Activated T-helper 9 cell treated with anti-CD3 and anti-CD28 coated beads, Interleukin-2, amount 50 U/mL, for 16 hours (primary cell): ENCODE measurements around the gene CYP2A13.
"Not testable (repeated sequence)": the region's sequence is repeated elsewhere in the genome, so short reads cannot be mapped to it uniquely, and the experiment has no call there.

Source experiments
- DNase-seq: peaks from one replicate; pipeline ENCODE4 v3.0.0-alpha.2; 2020; ENCODE audit warnings: low read depth

CYP2A13 gene

DNA sequence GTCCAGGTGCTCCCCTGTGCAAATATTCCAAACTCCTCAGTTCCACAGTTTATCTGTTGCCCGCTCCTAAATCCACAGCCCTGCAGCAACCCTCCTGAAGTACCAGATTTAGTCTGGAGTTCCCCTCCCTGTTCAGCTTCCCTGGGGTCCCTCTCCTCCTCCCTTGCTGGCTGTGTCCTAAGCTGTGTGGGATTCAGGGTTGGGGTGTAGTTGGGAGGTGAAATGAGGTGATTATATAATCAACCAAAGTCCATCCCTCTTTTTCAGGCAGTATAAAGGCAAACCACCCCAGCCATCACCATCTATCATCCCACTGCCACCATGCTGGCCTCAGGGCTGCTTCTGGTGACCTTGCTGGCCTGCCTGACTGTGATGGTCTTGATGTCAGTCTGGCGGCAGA, at the start of gene CYP2A13:
Gene CYP2A13, plus strand, starts transcription at position 301 of the 400 bp plus-strand sequence. Its CDS starts 21 bp downstream, at position 322.
- DNase-seq, result no peak

DNA sequence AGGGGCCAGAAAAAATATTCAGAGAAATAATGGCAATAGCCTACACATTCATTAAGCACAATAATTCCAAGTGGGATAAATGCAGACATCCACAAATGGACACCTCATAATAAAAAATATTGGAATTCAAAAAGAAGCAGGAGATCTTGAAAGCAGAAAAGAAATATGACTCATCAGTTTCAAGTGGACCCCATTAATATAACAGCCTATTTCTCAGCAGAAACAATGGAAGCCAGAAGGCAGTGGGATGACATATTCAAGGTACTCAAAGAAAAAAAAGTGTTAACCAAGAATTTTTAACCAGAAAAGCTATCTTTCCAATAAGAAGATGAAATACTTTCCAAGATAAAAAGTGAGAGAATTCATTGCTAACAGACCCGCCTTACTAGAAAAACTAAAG, 48.4 kb upstream of the CYP2A13 start:
- no peak for DNase-seq

- not testable (repeated sequence) for DNase-seq
Measured at GRCh38 chr19:41045095-41045494, 43.2 kb upstream of the CYP2A13 start.

DNA sequence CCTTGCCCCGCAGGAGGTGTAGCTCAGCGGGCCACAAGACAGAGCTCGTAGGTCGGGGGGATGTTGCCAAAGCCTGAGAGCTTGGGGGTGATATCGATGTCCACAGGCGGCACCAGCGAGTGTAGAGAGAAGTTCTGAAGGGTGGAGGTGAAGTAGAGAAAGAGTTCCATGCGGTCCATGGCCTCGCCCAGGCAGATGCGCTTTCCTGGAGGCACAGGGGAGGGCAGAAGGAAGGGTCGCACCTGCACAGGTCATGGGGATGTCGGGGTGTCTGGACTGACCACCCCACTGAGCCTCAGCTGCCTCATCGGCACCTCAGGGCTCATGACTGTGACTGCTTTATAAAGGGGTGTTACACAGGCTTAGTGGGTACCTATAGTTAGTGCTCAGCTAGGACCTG, 37.8 kb upstream of the CYP2A13 start:
- no peak for DNase-seq

DNA sequence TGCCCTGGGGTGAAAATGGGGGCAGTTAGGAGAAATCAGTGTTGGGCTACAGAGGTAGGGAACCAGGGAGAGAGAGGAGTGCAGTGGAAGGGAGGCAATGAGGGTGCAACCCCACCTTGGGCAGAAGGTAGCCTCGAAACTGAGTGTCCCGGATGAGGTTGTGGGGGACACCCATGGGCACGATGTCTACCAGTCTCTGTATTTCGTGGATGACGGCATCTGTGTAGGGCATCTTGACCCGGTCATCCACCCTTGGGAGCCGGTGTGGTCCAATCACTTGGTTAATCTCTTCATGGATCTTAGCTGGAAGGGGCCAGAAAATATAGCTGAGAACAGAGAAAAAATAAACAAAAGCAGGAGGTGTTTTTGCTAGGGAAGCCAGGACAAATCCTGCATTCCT, 36.1 kb upstream of the CYP2A13 start:
- not testable (repeated sequence) for DNase-seq

DNA sequence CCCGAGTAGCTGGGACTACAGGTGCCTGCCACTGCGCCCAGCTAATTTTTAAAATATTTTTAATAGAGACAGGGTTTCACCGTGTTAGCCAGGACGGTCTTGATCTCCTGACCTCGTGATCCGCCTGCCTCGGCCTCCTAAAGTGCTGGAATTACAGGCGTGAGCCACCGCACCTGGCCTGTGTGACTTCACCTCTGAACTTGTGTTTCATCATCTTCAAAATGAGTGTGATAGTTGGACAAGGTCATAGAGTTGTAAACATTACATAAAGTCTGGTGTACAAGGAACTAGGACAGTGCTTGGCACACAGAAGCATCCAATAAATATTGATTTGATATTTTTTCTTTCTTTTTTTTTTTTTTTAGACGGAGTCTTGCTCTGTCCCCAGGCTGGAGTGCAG, 34.9 kb upstream of the CYP2A13 start:
- DNase-seq, result not testable (repeated sequence)

GRCh38 chr19:41064974-41065569, 23.2 kb upstream of the CYP2A13 start:
- DNase-seq, result no peak

DNA sequence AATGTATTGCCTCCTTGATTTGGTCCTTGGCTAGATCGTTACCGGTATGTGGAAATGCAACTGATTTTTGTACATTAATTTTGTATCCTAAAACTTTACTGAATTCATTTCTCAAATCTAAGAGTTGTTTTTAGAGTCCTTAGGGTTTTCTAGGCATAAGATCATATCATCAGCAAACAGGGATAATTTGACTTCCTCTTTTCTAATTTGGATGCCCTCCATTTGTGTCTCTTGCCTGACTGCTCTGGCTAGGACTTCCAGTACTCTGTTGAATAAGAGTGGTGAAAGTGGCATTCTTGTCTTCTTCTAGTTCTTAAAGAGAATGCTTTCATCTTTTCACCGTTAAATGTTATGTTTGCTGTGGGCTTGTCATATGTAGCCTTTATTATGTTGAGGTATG, 12.0 kb upstream of the CYP2A13 start:
- DNase-seq, result no peak

DNA sequence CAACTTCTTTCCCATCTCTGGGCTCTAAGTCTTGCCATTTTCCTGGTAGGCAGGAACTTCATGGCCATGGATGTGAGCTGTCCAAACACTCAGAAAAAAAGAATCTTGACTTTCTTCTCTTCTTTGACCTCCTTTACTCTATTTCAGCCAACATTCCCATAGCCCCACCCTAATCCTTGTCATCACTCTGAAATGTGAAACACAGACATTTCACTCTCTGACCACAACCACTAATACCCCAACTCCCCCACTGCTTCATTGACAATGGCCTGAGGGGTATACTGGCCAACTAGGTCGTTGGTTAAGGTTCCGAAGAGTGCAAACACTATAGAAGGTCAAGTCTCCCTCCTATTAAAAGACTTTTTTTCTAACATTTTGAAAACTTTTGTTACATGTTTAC, 4.7 kb upstream of the CYP2A13 start:
- no peak for DNase-seq

- no peak for DNase-seq
Measured at GRCh38 chr19:41085748-41086415, 2.4 kb upstream of the CYP2A13 start.

DNA sequence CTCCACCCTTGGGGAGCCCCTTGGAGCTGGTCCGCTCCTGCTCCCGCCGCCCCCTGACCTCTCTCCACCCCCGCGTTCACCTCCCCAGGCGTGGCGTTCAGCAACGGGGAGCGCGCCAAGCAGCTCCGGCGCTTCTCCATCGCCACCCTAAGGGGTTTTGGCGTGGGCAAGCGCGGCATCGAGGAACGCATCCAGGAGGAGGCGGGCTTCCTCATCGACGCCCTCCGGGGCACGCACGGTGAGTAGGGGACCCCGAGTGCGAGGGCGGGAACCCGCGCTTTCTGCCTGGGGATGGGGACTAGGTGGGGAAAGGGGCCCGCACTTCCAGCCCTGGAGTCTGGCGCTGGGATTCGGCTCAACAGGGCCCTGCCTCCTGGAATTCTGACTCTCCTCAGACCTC, 1.7 kb downstream of the CYP2A13 start:
- no peak for DNase-seq

- DNase-seq, result no peak
Measured at GRCh38 chr19:41095703-41096102, 7.5 kb downstream of the CYP2A13 start.

GRCh38 chr19:41096353-41096752, 8.1 kb downstream of the CYP2A13 start:
- no peak for DNase-seq

- DNase-seq, result no peak
Measured at GRCh38 chr19:41097302-41097701, 9.1 kb downstream of the CYP2A13 start.

DNA sequence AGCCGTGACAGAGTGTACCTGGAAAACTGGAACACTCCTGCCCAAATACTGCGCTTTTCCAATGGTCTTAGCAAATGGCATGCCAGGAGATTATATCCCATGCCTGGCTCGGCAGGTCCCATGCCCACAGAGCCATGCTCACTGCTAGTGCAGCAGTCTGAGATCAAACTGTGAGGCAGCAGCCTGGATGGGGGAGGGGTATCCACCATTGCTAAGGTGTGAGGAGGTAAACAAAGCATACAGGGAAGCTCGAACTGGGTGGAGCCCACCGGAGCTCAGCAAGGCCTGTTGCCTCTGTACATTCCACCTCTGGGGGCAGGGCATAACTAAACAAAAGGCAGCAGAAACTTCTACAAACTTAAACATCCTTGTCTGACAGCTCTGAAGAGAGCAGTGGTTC, 10.5 kb downstream of the CYP2A13 start:
- DNase-seq, result no peak

DNA sequence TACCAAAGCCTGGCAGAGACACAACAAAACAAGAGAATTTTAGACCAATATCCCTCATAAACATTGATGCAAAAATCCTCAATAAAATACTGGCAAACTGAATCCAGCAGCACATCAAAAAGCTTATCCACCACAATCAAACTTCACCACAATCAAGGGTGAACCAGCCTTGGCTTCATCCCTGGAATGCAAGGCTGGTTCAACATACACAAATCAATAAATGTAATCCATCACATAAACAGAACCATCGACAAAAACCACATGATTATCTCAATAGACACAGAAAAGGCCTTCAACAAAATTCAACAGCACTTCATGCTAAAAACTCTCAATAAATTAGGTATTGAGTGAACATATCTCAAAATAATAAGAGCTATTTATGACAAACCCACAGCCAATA, 14.0 kb downstream of the CYP2A13 start:
- DNase-seq, result not testable (repeated sequence)

DNA sequence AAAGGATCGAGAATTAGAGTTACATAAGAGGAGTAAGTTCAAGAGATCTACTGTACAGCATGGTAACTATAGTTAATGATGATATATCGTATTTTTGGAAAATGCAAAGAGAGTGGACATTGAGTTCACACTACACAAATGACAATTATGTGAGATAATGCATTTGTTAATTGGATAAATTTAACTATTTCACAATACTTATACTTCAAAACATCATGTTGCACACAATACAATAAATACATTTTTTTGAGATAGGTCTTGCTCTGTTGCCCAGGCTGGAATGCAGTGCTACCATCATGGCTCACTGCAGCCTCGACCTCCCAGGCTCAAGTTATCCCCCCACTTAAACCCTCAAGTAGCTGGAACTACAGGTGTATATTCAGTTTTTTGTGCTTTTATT, 17.9 kb downstream of the CYP2A13 start:
- no peak for DNase-seq

DNA sequence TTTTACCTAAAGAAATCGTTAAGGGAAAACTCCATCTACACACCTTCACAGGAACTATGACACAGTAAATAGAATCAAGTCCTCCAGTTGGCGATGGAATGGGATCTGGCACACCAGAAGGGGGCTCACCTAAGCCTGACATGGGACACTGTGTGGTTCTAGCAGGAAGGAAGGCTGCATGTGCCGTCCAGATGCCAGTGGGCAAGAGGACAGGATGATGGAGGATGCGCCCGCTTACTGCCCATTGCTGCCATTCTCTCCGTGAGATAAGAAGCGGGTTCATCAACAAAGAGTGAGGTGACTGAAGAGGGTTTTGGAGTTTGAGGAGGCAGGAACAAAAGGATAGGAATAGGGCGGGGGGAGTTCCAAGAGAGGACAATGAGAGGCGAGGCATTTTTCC, 23.0 kb downstream of the CYP2A13 start:
- DNase-seq, result no peak

GRCh38 chr19:41111750-41112295, 23.6 kb downstream of the CYP2A13 start:
- DNase-seq, result no peak

- DNase-seq, result no peak
Measured at GRCh38 chr19:41112728-41113290, 24.6 kb downstream of the CYP2A13 start.

DNA sequence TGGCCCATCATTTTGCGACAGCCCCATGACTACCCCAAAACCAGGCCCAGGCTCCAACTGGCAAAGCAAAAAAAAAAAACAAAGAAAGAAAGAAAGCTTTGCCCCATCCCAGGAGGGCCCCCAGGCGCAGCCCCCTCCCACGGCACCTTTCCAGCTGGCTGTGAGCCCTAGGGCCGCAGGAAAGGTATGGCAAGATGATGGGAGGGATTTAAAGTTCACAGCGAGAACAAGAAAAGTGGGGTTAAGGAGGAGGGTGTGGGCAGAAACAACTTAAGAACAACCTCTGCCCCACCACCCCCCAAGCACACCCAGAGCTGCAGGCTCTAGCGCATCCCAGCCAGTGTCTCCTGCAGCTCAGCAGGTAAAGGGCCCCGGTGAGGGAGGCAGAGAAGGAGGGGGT, 25.9 kb downstream of the CYP2A13 start, which contains the start of gene CYP2F1:
Gene CYP2F1, plus strand, starts transcription at position 301 of the 400 bp plus-strand sequence. CDS start 1,757 bp downstream, outside the sequence.
- DNase-seq, result no peak

GRCh38 chr19:41116261-41116660, 28.0 kb downstream of the CYP2A13 start:
- no peak for DNase-seq
